SK-N-MC (cell line): ENCODE measurements around the gene GAN.

Source experiments
- EZH2 ChIP-seq: fragments of 200-600 bp; sonication (generic); IDR thresholded peaks from one replicate; pipeline ENCODE4 v1.6.1; 2017; ENCODE audit warnings: antibody characterized with exemption
- POLR2AphosphoS5 ChIP-seq: IDR thresholded peaks from 2 replicates; pipeline ENCODE4 v1.6.1; 2012; ENCODE audit warnings: mild to moderate bottlenecking, low read depth, low read length, borderline replicate concordance

DNA sequence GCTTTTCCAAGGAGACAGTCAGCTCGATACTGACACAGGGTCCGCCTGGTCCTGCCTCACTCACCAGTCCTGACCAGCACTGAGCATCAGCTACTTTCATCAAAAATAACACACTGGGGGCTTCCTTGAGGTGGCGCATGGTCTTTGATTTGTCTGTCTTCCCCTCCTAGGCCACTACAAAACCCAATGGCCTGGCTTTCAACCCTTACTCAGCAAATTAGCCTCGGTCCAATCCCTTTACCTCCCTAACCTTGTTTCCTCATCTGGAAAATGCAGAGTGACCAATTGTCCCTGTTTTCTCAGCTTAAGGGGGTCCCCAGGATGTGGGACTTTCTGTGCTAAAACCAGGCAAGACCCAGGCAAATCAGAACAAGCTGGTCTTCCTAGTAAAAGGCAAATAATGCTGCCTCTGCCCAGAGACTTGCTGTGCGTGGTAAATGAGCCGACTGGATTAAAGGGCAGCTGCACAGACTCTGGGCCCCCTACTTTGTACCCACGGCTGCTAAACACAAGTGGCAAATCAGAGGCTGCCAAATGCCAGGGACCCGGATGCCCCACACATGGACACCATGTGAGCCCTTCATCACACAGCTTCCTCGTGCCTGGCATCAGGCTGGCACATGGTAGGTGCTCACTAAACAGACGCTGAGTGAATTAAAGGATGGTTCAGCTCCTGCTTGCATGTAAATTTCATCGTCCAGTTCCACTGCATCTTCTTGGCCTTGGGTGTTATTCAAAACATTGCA is 98.7 kb downstream of the GAN start:
- TF ChIP-seq POLR2AphosphoS5 (no peak), EZH2 (no peak)
